VCaP (cell line): Measurements from ENCODE around the gene B3GNT4.

Experiments
- H3K27ac ChIP-seq: fragments of 450-650 bp; 2 replicates; pipeline ENCODE4 v1.5.1; 2017
- TF ChIP-seq, protein P1 (sequence below): fragments of 450-650 bp; conservative IDR thresholded peaks from 2 replicates; pipeline ENCODE4 v1.5.1; 2017; ENCODE audit warnings: mild to moderate bottlenecking, moderate library complexity

The B3GNT4 gene

DNA sequence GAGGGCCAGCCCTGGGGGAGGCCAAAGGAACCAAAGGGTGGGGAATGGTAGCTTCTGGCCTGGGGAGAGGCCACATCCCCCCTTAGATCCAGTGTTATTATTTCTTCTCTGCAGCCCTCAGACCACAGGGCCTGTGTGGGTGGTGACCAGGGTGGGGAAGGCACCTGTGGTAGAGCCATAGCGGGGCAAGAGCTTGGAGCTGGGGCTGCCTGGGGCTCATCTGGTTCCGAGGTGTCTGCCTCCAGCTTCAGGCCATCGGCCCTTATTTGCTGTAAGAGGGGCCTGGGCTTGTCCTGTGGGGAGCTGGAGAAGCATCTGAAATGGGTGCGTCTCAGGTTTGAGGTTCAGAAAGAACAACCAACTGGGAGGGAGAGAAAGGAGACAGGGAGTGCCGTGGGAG lies 2.1 kb upstream of the B3GNT4 start:
- TF ChIP-seq, protein P1, sequence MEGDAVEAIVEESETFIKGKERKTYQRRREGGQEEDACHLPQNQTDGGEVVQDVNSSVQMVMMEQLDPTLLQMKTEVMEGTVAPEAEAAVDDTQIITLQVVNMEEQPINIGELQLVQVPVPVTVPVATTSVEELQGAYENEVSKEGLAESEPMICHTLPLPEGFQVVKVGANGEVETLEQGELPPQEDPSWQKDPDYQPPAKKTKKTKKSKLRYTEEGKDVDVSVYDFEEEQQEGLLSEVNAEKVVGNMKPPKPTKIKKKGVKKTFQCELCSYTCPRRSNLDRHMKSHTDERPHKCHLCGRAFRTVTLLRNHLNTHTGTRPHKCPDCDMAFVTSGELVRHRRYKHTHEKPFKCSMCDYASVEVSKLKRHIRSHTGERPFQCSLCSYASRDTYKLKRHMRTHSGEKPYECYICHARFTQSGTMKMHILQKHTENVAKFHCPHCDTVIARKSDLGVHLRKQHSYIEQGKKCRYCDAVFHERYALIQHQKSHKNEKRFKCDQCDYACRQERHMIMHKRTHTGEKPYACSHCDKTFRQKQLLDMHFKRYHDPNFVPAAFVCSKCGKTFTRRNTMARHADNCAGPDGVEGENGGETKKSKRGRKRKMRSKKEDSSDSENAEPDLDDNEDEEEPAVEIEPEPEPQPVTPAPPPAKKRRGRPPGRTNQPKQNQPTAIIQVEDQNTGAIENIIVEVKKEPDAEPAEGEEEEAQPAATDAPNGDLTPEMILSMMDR: no peak
- no peak overlapping the region for H3K27ac ChIP-seq

DNA sequence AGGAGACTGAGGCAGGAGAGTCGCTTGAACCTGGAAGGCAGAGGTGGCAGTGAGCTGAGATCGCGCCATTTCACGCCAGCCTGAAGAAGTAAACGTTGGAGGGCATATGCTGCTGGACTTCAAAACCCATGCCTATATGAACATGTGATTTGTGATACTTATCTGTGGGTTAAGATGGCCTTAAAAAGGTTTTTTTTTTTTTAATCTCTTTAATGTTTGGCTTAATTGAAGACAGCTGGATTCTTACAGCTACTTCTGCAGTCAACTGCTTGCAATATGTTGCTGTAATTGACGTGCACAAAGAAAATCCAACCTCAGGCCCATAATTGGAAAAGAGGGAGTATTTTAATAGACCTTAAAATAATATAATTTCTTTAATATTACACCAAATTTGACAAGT lies 1.5 kb upstream of the B3GNT4 start:
- H3K27ac ChIP-seq: no peak overlapping the region
- TF ChIP-seq, protein P1: no peak

DNA sequence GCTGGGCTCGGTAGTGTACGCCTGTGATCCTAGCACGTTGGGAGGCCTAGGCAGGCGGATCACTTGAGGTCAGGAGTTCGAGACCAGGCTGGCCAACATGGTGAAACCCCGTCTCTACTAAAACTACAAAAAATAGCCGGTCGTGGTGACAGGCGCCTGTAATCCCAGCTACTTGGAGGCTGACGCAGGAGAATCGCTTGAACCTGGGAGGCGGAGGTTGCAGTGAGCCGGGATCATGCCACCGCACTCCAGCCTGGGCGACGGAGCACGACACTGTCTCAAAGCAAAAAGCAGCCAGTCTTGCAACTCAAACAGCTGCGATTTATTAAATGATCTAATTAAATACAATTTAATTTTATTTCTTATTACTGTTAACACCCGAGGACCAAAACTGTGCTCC lies 698 bp upstream of the B3GNT4 start:
- H3K27ac ChIP-seq: peak overlapping the region; percentile 67

DNA sequence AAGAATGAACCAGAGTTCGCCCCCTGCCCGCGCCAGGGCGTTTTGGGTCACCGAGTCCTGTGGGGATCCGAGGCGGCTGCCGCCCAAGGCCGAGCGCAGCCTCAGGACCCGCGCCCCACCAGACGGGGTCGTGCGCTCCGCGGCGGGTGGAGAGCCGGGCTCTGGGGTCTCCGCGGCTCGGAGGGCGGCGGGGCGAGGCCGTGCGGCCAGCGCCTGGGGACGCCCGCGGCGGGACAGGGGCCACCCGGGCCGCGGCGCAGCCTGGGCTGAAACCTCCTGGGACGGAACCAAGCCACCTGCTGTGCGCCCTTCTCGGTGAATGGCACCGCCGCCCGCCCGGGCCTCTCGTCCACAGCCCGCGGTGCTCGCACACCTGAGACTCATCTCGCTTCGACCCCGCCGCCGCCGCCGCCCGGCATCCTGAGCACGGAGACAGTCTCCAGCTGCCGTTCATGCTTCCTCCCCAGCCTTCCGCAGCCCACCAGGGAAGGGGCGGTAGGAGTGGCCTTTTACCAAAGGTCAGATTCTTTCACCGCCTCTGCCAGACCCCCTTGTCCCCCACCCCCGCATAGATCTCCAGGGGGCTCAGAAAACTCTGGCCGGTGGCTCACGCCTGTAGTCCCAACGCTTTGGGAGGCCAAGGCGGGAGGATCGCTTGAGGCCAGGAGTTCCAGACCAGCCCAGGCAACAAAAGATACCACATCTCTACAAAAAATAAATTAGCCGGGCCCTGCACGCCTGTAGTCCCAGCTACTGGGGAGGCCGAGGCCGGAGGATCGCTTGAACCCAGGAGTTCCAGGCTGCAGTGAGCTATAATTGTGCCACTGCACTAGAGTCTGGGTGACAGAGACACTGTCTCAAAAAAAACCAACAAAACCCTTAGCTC lies 901 bp downstream of the B3GNT4 start:
- TF ChIP-seq, protein P1: no peak

DNA sequence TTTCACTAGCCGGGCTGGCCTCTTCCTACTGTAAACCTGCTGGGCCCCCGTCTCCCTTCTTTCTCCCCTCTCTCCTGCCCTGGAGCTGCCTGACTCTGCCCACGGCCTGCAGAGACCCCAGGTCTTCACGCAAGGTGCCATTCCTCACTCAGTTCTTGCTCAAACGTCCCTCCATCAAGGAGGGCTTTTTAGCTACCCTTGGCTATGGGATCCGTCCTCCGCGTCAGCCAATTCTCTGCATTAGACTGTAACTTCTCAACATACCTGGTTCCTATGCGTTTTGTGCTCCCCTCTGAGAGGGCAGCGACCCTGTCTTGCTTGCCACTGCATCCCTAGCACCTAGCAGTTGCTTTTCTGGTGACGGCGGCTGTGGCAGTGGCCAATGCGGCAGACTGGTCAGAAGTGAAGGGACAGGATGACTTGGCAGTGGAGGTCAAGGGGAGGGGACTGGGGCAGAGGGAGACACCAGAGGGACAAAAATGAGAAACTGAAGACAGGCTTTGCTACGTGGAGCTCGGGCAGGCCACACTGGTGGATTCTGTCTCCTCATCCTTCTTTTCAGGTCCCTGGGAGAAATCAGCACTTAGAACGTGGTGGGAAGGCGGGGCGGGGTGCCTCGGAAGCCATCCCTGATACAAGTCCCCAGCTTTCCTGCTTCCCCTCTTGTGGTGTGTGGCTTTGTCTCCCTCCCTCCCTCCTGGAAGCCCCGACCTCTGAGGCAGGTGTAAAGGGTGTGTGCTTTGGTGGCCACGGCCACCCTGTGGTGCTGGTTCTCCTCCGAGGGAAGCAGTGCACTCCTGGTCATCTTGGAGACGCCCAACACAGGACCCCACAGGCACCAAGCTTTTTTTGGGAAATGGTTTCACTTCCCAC lies 1.8 kb downstream of the B3GNT4 start:
- H3K27ac ChIP-seq: no peak overlapping the region
- TF ChIP-seq, protein P1: no peak

More for the DNA sequence above, 901 bp downstream of the B3GNT4 start:
- peak overlapping the region; percentile 67 for H3K27ac ChIP-seq

DNA sequence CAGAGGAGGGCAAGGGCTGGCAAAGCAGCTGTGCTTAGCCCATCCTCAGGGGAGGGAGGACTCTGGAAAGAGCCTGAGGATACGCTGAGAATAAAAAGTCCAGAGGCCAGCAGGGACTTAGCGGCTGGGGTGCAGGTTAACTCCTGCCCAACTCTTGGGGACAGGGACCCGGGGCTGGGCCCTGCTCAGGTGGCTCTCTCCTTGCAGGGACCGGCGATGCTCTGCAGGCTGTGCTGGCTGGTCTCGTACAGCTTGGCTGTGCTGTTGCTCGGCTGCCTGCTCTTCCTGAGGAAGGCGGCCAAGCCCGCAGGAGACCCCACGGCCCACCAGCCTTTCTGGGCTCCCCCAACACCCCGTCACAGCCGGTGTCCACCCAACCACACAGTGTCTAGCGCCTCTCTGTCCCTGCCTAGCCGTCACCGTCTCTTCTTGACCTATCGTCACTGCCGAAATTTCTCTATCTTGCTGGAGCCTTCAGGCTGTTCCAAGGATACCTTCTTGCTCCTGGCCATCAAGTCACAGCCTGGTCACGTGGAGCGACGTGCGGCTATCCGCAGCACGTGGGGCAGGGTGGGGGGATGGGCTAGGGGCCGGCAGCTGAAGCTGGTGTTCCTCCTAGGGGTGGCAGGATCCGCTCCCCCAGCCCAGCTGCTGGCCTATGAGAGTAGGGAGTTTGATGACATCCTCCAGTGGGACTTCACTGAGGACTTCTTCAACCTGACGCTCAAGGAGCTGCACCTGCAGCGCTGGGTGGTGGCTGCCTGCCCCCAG lies 2.8 kb downstream of the B3GNT4 start:
- no peak overlapping the region for H3K27ac ChIP-seq
- TF ChIP-seq, protein P1: no peak

DNA sequence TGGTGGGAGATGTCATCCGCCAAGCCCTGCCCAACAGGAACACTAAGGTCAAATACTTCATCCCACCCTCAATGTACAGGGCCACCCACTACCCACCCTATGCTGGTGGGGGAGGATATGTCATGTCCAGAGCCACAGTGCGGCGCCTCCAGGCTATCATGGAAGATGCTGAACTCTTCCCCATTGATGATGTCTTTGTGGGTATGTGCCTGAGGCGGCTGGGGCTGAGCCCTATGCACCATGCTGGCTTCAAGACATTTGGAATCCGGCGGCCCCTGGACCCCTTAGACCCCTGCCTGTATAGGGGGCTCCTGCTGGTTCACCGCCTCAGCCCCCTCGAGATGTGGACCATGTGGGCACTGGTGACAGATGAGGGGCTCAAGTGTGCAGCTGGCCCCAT lies 3.5 kb downstream of the B3GNT4 start:
- H3K27ac ChIP-seq: no peak overlapping the region
- TF ChIP-seq, protein P1: no peak
